Measurements from ENCODE around the gene FOSL1. TPM values are rescaled to one million over a fixed set of nuclear protein-coding genes. Genes with fewer than 3 reads are reported as not detected.

The FOSL1 gene
- total RNA-seq, 2 donors from 2014 or later = 1.8 TPM; not detected in 1

DNA sequence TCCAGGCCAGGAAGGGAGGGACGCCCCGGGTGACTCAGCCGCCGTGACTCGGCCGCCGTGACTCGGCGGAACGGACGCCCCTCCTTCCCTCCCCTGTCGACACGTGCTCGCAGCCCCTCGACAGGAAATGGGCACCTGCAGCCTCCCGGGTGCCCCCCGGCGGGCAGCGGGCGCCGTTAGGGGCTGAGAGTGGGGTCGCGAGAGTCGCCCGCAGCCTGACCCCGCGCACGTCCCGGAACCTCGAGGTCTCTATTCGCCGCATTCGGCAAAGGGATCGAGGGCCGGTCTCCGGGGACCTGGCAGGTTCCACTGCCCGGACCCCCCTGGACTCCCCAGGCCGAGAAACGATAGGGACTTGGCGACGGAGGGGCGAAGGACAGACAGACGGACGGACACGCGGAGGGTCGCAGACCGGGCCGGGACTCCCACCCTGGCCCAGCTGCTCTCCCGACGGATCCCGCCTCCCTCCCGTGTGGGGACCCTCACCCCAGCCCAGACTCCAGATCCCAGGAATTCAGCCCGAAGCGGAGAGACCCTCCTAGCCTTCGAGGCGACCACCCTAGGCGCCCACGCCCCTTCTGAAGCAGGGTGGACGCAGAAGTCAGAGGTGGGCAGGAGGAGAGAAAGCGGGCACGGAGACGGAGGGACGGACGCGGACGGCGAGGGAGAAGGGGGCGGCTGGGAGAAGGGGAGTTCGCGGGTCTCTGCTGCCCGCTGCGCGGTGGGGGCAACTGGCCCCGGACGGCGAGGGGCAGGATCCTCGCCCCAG, 648 bp downstream of the FOSL1 start:
- Histone ChIP-seq H3K27ac (ENCODE audit: low read depth, low read length) (no peak overlapping the region), H3K9me3 (ENCODE audit: control insufficient read depth, low read length) (no peaks in the 10 kb centered on the region), H3K9ac (ENCODE audit: extremely low read depth, low read length, poor library complexity, severe bottlenecking) (peak overlapping the region; percentile 15), H3K4me1 (ENCODE audit: control insufficient read depth, insufficient read depth, low read length) (peaks cover 3% of the 10 kb centered on the region), H3K4me3 (ENCODE audit: low read length) (peak overlapping the region; percentile 59), H3K27me3 (ENCODE audit: control insufficient read depth, insufficient read depth, low read length, poor library complexity, severe bottlenecking) (peaks cover 49% of the 10 kb centered on the region), H3K36me3 (ENCODE audit: control insufficient read depth, insufficient read depth, low read length) (no peaks in the 10 kb centered on the region)
- Mint-ChIP-seq H3K4me1 (peaks cover 8% of the 10 kb centered on the region), H3K4me3 (peak overlapping the region; percentile 47), H3K27ac (no peak overlapping the region), H3K9me3 (no peaks in the 10 kb centered on the region), H3K27me3 (ENCODE audit: insufficient read depth) (peaks cover 84% of the 10 kb centered on the region), H3K36me3 (ENCODE audit: low read depth) (no peaks in the 10 kb centered on the region)
- peak; percentile 82 for DNase-seq
- TF ChIP-seq CTCF (conservative IDR thresholded peaks at IDR 0.05) = no peak
- 4 to 9% methylated on average over 30 to 78 of the region's 78 CpGs for WGBS, 2 experiments (ENCODE audit: insufficient coverage in 1 of 2, insufficient read length in 1 of 2)

GRCh38 chr11:65898656-65899355, 1.4 kb downstream of the FOSL1 start:
- Mint-ChIP-seq H3K4me1 (peaks cover 10% of the 10 kb centered on the region), H3K27ac (no peak overlapping the region), H3K36me3 (ENCODE audit: low read depth) (no peaks in the 10 kb centered on the region), H3K4me3 (peak overlapping the region; percentile 39), H3K9me3 (no peaks in the 10 kb centered on the region), H3K27me3 (ENCODE audit: insufficient read depth) (peaks cover 79% of the 10 kb centered on the region)
- Histone ChIP-seq H3K36me3 (ENCODE audit: control insufficient read depth, insufficient read depth, low read length) (no peaks in the 10 kb centered on the region), H3K27me3 (ENCODE audit: control insufficient read depth, insufficient read depth, low read length, poor library complexity, severe bottlenecking) (peaks cover 49% of the 10 kb centered on the region), H3K27ac (ENCODE audit: low read depth, low read length) (no peak overlapping the region), H3K4me1 (ENCODE audit: control insufficient read depth, insufficient read depth, low read length) (peaks cover 3% of the 10 kb centered on the region), H3K9ac (ENCODE audit: extremely low read depth, low read length, poor library complexity, severe bottlenecking) (no peak overlapping the region), H3K9me3 (ENCODE audit: control insufficient read depth, low read length) (no peaks in the 10 kb centered on the region), H3K4me3 (ENCODE audit: low read length) (peak overlapping the region; percentile 35)
- no peak for DNase-seq
- no peak for TF ChIP-seq CTCF (conservative IDR thresholded peaks at IDR 0.05)
- WGBS, 2 experiments (ENCODE audit: insufficient coverage in 1 of 2, insufficient read length in 1 of 2) = 30 to 45% methylated on average over 12 to 28 of the region's 28 CpGs

DNA sequence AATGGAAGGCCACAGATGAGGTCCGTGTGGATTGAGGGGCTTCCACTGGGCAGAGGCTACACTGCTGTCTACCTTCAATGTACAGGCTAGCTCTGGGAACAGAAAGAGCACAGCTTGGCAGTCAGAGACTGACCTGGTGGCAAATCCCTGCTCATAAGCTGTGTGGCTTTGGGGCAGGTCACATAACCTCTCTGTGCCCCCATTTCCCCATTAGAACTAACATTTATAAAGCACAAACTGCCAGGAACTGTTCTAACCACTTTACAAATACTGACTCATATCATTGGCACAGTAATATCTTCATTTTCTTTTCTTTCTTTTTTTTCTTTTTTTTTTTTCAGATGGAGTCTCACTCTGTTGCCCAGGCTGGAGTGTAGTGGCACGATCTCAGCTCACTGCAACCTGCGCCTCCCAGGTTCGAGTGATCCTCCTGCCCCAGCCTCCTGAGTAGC, 3.1 kb downstream of the FOSL1 start:
- Histone ChIP-seq H3K9ac (ENCODE audit: extremely low read depth, low read length, poor library complexity, severe bottlenecking) (no peak overlapping the region), H3K36me3 (ENCODE audit: control insufficient read depth, insufficient read depth, low read length) (no peaks in the 10 kb centered on the region), H3K27ac (ENCODE audit: low read depth, low read length) (no peak overlapping the region), H3K9me3 (ENCODE audit: control insufficient read depth, low read length) (no peaks in the 10 kb centered on the region), H3K4me1 (ENCODE audit: control insufficient read depth, insufficient read depth, low read length) (no peaks in the 10 kb centered on the region), H3K4me3 (ENCODE audit: low read length) (no peak overlapping the region), H3K27me3 (ENCODE audit: control insufficient read depth, insufficient read depth, low read length, poor library complexity, severe bottlenecking) (peaks cover 40% of the 10 kb centered on the region)
- 83 to 91% methylated on average over 4 of the region's 4 CpGs for WGBS, 2 experiments (ENCODE audit: insufficient coverage in 1 of 2, insufficient read length in 1 of 2)
- H3K36me3 Mint-ChIP-seq (ENCODE audit: low read depth) = no peaks in the 10 kb centered on the region
- peaks cover 61% of the 10 kb centered on the region for H3K27me3 Mint-ChIP-seq (ENCODE audit: insufficient read depth)
- H3K4me3 Mint-ChIP-seq = no peak overlapping the region
- no peaks in the 10 kb centered on the region for H3K9me3 Mint-ChIP-seq
- no peak overlapping the region for H3K27ac Mint-ChIP-seq
- peaks cover 11% of the 10 kb centered on the region for H3K4me1 Mint-ChIP-seq
- TF ChIP-seq CTCF (conservative IDR thresholded peaks at IDR 0.05) = no peak
- DNase-seq = no peak

All from endodermal cell (in vitro differentiated cells).